GM12878 (cell line): ENCODE data around the gene C19orf67. TPM values are rescaled to one million over a fixed set of nuclear protein-coding genes. Genes with fewer than 3 reads are reported as not detected.

ENCODE experiments used
- ATAC-seq: fragments of 200-7000 bp; cut with Tn5 transposase; 3 replicates; pipeline ENCODE4 v1.9.1; 2020; ENCODE audit warnings: mild to moderate bottlenecking, moderate library complexity
- BruUV-seq: library from RNA; stranded (reverse); fragments of 400-500 nt; replicated peaks from 2 replicates; lab custom pipeline; 2021; lab: Mats Ljungman, UMichigan
- CTCF ChIA-PET: fragments of 300-600 bp; sonication (Branson Sonifier 250); formaldehyde crosslinking; extraction: SDS; loops from one replicate; lab custom pipeline; 2021; ENCODE audit warnings: inconsistent platforms; lab: Yijun Ruan, JAX
- POLR2A ChIA-PET: fragments of 350-600 bp; formaldehyde crosslinking; extraction: SDS; loops from one replicate; lab custom pipeline; 2021; ENCODE audit warnings: inconsistent platforms; lab: Charles Lee
- RAD21 ChIA-PET: fragments of 300-600 bp; sonication (Branson Sonifier 250); formaldehyde crosslinking; loops from one replicate; lab custom pipeline; 2023; ENCODE audit warnings: antibody characterized with exemption; ENCODE audit not compliant: unreplicated experiment; lab: Charles Lee
- SMC1A ChIA-PET: fragments of 300-600 bp; sonication (Branson Sonifier 250); formaldehyde crosslinking; loops from one replicate; lab custom pipeline; 2023; ENCODE audit not compliant: unreplicated experiment, uncharacterized antibody; lab: Charles Lee
- DNase-seq: peaks from one replicate; pipeline ENCODE4 v3.0.0-alpha.2; 2011; ENCODE audit warnings: low read depth, low spot score
- FAIRE-seq: peaks from 3 replicates; lab custom pipeline; 2011; peaks lifted over from hg19 to GRCh38; lab: Jason Lieb, UNC
- H2AFZ ChIP-seq: 2 replicates; pipeline ENCODE4 v1.6.0; 2011; ENCODE audit warnings: low read depth, low read length, control low read depth; ENCODE audit not compliant: control insufficient read depth
- H3K27ac ChIP-seq: 2 replicates; pipeline ENCODE4 v1.5.1; 2011; ENCODE audit warnings: control low read depth; ENCODE audit not compliant: control insufficient read depth, insufficient read depth
- H3K27me3 ChIP-seq, 2 experiments: replicated peaks in 1 of 2; 2 replicates each; pipeline versions ENCODE4 v1.6.0 to v1.6.1; 2011; ENCODE audit warnings: low read length in 1 of 2; ENCODE audit not compliant: control insufficient read depth in 2 of 2, insufficient read depth in 2 of 2
- H3K36me3 ChIP-seq, 2 experiments: 2 replicates each; pipeline ENCODE4 v1.5.1; 2011; ENCODE audit warnings: low read length in 1 of 2; ENCODE audit not compliant: control insufficient read depth in 2 of 2, insufficient read depth in 2 of 2
- H3K4me1 ChIP-seq: 2 replicates; pipeline ENCODE4 v1.6.1; 2011; ENCODE audit warnings: mild to moderate bottlenecking, low read length, moderate library complexity, mixed read lengths; ENCODE audit not compliant: control insufficient read depth, insufficient read depth
- H3K4me2 ChIP-seq: 2 replicates; pipeline ENCODE4 v1.6.0; 2011; ENCODE audit warnings: control low read depth; ENCODE audit not compliant: control insufficient read depth, insufficient read depth
- H3K4me3 ChIP-seq: fragments of 200-600 bp; sonication (generic); 2 replicates; pipeline ENCODE4 v1.5.1; 2016
- H3K79me2 ChIP-seq: 2 replicates; pipeline ENCODE4 v1.6.0; 2011; ENCODE audit warnings: low read length; ENCODE audit not compliant: control insufficient read depth, insufficient read depth
- H3K9ac ChIP-seq: 2 replicates; pipeline ENCODE4 v1.8.0; 2011; ENCODE audit warnings: low read length, control low read depth, mixed read lengths; ENCODE audit not compliant: control insufficient read depth, insufficient read depth
- H3K9me3 ChIP-seq: replicated peaks from 3 replicates; pipeline ENCODE4 v1.5.1; 2011; ENCODE audit warnings: mild to moderate bottlenecking, low read length; ENCODE audit not compliant: control insufficient read depth, insufficient read depth
- H4K20me1 ChIP-seq: 2 replicates; pipeline ENCODE4 v1.6.0; 2011; ENCODE audit not compliant: control insufficient read depth, insufficient read depth
- POLR2AphosphoS2 ChIP-seq: IDR thresholded peaks from 2 replicates; pipeline ENCODE4 v1.6.1; 2011; ENCODE audit warnings: low read depth, mild to moderate bottlenecking, low read length, improper control_type of control experiment, moderate library complexity
- POLR2AphosphoS5 ChIP-seq: IDR thresholded peaks from 2 replicates; pipeline ENCODE4 v1.6.1; 2011; ENCODE audit warnings: mild to moderate bottlenecking, low read length, inconsistent platforms
- TCF12 ChIP-seq: IDR thresholded peaks from 2 replicates; pipeline ENCODE4 v1.6.1; 2011; ENCODE audit warnings: low read depth, mild to moderate bottlenecking, low read length
- WGBS: methylation state at CpG from one replicate; pipeline ENCODE4 v1.1.6; 2016; ENCODE audit warnings: low lambda C conversion rate; ENCODE audit not compliant: insufficient replicate concordance, insufficient coverage; ENCODE audit errors: missing lambda C conversion rate; 5-methylcytosine and 5-hydroxymethylcytosine counted together
- in situ Hi-C: fragments of 300-500 bp; cut with MboI; formaldehyde crosslinking; loops from 9 replicates; pipeline ENCODE4 v1.14.3; 2018; ENCODE audit warnings: mixed read lengths
- intact Hi-C: fragments of 100-400 bp; cut with micrococcal nuclease; formaldehyde crosslinking; loops from one replicate; pipeline ENCODE4 v1.14.2; 2022; ENCODE audit not compliant: unreplicated experiment
- polyA plus RNA-seq, 11 experiments: library from polyadenylated mRNA; depleted of rRNA in 4 of 11; unstranded in 6 of 11; stranded (reverse) in 5 of 11; fragments of >200 nt; fragmentation: Nextera tagmentation in 4 of 11; fragmentation: Illumina TruSeq in 1 of 11; extraction: Ambion mirVana in 4 of 11; extraction: Trizol in 1 of 11; gene quantifications; 1 replicate in 1 of 11; 2 replicates in 10 of 11; pipeline versions ENCODE4 v1.2.1 to v1.2.3, GENCODE V29; 2011 to 2016; ENCODE audit warnings: inconsistent platforms in 2 of 11, missing spikeins in 2 of 11, low read depth in 1 of 11
- total RNA-seq, 4 experiments: library from RNA; depleted of rRNA in 3 of 4; stranded (reverse); fragments of >200 nt in 3 of 4; fragmentation: Illumina TruSeq in 1 of 4; extraction: Trizol in 1 of 4; gene quantifications; 2 replicates each; pipeline versions ENCODE4 v1.2.1 to v1.2.3, GENCODE V29; 2013 to 2021
- TF ChIP-seq, protein P1 (sequence below): IDR thresholded peaks from 2 replicates; pipeline ENCODE4 v1.6.1; 2012; ENCODE audit warnings: improper control_type of control experiment, low read depth, low read length; ENCODE audit not compliant: insufficient replicate concordance
- TF ChIP-seq, protein P2 (sequence below): fragments of 450-650 bp; IDR thresholded peaks from 2 replicates; pipeline ENCODE4 v1.6.1; 2016; ENCODE audit warnings: mild to moderate bottlenecking

C19orf67 gene
- total and polyA plus RNA-seq, 10 of the 15 experiments (the other 5 are each of a cell fraction or from before 2014, with no cell fraction given), result 0.14 TPM; not detected in 9

DNA sequence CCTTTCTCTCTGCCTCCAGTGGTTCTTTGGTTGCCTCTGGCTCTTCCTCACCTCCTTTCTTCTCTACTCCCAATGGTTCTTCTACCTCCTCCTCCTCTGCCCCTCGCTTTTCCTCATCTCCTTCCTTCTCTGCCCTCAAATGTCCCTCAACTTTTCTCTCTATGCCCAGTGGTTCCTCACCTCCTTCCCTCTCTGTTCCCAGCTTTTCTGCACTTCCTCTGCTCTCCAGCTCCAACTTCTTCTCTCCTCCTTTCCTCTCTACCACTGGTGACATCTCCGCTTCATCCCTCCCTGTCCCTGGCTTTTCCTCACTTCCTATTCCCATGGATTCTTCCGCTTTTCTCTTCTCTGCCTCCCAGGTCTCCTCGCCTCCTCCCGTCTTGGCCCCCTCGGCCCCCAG, 31.5 kb downstream of the C19orf67 start (continued):
- TF ChIP-seq, protein P1, sequence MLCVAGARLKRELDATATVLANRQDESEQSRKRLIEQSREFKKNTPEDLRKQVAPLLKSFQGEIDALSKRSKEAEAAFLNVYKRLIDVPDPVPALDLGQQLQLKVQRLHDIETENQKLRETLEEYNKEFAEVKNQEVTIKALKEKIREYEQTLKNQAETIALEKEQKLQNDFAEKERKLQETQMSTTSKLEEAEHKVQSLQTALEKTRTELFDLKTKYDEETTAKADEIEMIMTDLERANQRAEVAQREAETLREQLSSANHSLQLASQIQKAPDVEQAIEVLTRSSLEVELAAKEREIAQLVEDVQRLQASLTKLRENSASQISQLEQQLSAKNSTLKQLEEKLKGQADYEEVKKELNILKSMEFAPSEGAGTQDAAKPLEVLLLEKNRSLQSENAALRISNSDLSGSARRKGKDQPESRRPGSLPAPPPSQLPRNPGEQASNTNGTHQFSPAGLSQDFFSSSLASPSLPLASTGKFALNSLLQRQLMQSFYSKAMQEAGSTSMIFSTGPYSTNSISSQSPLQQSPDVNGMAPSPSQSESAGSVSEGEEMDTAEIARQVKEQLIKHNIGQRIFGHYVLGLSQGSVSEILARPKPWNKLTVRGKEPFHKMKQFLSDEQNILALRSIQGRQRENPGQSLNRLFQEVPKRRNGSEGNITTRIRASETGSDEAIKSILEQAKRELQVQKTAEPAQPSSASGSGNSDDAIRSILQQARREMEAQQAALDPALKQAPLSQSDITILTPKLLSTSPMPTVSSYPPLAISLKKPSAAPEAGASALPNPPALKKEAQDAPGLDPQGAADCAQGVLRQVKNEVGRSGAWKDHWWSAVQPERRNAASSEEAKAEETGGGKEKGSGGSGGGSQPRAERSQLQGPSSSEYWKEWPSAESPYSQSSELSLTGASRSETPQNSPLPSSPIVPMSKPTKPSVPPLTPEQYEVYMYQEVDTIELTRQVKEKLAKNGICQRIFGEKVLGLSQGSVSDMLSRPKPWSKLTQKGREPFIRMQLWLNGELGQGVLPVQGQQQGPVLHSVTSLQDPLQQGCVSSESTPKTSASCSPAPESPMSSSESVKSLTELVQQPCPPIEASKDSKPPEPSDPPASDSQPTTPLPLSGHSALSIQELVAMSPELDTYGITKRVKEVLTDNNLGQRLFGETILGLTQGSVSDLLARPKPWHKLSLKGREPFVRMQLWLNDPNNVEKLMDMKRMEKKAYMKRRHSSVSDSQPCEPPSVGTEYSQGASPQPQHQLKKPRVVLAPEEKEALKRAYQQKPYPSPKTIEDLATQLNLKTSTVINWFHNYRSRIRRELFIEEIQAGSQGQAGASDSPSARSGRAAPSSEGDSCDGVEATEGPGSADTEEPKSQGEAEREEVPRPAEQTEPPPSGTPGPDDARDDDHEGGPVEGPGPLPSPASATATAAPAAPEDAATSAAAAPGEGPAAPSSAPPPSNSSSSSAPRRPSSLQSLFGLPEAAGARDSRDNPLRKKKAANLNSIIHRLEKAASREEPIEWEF, result no peak
- TF ChIP-seq, protein P2, sequence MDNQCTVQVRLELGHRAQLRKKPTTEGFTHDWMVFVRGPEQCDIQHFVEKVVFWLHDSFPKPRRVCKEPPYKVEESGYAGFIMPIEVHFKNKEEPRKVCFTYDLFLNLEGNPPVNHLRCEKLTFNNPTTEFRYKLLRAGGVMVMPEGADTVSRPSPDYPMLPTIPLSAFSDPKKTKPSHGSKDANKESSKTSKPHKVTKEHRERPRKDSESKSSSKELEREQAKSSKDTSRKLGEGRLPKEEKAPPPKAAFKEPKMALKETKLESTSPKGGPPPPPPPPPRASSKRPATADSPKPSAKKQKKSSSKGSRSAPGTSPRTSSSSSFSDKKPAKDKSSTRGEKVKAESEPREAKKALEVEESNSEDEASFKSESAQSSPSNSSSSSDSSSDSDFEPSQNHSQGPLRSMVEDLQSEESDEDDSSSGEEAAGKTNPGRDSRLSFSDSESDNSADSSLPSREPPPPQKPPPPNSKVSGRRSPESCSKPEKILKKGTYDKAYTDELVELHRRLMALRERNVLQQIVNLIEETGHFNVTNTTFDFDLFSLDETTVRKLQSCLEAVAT, result no peak

DNA sequence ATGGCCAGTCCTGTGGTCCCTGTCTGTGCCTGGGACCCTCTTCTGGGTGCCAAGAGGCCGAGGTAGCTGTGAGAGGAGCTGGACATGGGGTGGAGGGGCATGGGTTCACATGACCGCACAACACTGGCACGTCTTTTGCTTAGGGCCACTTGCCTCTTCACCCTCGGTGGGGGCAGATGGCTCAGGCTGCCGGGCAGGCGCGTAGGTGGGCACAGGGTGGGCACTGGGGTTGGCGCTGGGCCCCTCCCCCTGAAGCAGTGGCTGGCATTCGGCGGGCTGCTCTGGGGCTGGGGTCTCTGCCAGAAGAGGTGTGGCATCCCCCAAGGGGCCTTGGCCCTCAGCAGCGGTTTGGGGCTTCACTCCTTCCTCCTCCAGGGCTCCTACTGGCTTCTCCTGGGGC, 32.1 kb downstream of the C19orf67 start:
- ChIA-PET POLR2A (interaction anchor here (1.5 kb wide), 1 partner anchor 48 kb away, joined by 5 read pairs; the partner anchor contains the start of gene RFX1), CTCF (interaction anchor here (1.6 to 2.4 kb wide), 2 partner anchors 10 to 14 kb away, joined by 5 to 14 read pairs; no protein-coding TSS in a partner anchor)
- TF ChIP-seq POLR2AphosphoS2, result 0 out of 2 replicates have a peak, but pooled peaks have one; percentile 29
- TF ChIP-seq TCF12, result no peak
- 0 out of 2 replicates have a peak, but pooled peaks have one; percentile 43 for TF ChIP-seq POLR2AphosphoS5

More for the DNA sequence above, 32.1 kb downstream of the C19orf67 start:
- RAD21 ChIA-PET, result interaction anchor here (0.6 to 1.0 kb wide), 2 partner anchors 9 to 92 kb away, joined by 3 read pairs; no protein-coding TSS in a partner anchor
- SMC1A ChIA-PET, result interaction anchor here (0.6 to 1.2 kb wide), 3 partner anchors 11 to 443 kb away, joined by 3 to 6 read pairs (median 3); partner anchors contain the start of genes GIPC1 and MISP3
- BruUV-seq, result no TSS peak
- peaks cover 8 to 10% of the 10 kb centered on the region in 2 experiments; a peak in 3 of 4 replicates for H3K36me3 ChIP-seq
- H3K27me3 ChIP-seq, result peaks cover 0 to 2% of the 10 kb centered on the region in 2 experiments; a peak in 3 of 4 replicates
- intact Hi-C loops (no loop called here), in situ Hi-C loops (loop anchor here (25.0 kb wide), 1 partner anchor 766 kb away; no protein-coding TSS in a partner anchor)
- no peak overlapping the region for H3K27ac ChIP-seq
- H3K4me2 ChIP-seq, result no peak overlapping the region
- H3K4me3 ChIP-seq, result no peak overlapping the region
- DNase-seq (no peak), ATAC-seq (no peak), FAIRE-seq (no peak)
- H3K9ac ChIP-seq, result no peak overlapping the region
- no peaks in the 10 kb centered on the region for H3K79me2 ChIP-seq
- no peaks in the 10 kb centered on the region for H4K20me1 ChIP-seq
- no peak overlapping the region for H2AFZ ChIP-seq
- H3K9me3 ChIP-seq, result no peaks in the 10 kb centered on the region
- H3K4me1 ChIP-seq, result no peaks in the 10 kb centered on the region
- 85% methylated on average over 10 of the region's 11 CpGs for WGBS
